GM19395 (cell line): ENCODE data around the gene LIPA.

ENCODE experiments used
- ATAC-seq: cut with Tn5 transposase; IDR thresholded peaks from one replicate; pipeline ENCODE4 v1.9.1; 2021; ENCODE audit warnings: mild to moderate bottlenecking, moderate library complexity; ENCODE audit not compliant: unreplicated experiment

Gene LIPA

DNA sequence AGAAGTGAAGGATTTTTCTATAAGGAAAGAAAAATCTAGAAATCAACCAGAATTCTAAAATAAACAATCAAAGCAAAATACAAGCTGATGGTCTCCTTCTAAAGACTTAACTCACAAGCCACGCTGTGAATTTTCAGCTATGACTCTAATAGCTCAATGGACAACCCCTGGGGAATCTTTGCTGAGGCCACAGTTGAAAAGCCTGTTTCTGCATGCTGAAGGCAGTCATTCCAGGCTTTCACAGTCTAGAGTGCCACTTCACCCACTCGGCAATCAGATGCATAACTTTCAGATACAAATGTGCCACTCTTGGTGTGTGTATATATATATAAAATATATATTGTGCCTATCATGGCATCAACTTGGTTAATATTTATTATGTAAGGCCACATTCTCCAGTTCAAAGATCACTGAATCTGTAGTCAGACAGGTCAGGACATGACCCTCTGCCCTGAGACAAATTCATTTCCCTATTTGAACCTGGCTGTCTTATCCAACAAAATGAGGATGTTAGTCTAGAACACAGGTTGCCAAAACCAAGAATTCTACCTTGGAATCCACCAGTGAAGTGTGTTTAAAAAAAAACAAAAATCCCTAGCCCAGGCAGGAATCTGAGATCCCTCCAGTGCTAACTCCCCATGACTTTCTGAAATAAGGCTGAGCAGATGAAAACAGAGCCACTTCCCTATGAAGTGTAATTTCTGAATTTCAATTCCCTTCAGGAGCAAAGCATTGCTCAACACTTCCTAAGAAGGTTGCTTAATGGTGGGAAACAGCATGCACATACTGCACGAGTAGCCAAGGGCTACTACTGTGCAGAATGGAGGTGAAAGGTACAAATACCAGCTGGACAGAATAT, 9.9 kb downstream of the LIPA start:
- ATAC-seq = no peak

DNA sequence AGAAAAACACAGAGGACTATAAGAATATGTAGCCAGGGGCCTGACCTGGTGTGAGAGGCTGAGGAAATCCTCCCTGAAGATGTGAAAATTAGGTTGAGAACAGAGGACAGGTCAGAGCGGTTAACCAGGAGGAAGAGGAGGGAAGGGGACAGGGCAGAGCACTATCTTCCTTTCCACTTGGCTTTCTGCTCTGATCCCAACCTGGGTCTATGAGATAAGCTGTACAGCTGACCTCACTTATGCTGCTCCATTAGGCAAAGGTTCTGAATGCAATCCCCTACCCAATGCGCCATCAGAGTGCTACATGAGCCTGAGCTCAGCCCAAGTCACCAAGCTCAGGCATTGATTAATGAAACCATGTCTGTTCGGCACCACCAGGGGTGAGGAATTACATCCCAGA, 10.5 kb downstream of the LIPA start:
- no peak for ATAC-seq

DNA sequence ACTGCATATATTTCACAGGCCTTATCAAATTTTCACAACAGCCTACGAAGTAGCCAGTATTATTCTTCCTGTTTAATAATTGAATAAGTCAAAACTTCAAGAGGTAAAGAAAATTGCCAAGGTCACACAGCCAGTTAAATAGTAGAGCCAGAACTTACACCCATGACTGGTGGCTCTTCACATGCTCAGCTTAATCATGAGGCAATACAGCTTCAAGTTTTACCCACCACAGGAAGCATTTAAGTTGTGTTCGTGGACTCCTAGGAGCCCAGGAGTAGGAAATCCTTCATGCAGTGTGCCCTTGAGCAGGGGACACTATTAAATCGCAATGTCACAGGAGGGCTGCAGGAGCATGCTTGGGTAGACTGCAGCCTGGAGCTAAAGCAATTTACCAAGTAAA, 11.1 kb downstream of the LIPA start:
- ATAC-seq = no peak

GRCh38 chr10:89238956-89239644, 12.5 kb downstream of the LIPA start:
- ATAC-seq = no peak

DNA sequence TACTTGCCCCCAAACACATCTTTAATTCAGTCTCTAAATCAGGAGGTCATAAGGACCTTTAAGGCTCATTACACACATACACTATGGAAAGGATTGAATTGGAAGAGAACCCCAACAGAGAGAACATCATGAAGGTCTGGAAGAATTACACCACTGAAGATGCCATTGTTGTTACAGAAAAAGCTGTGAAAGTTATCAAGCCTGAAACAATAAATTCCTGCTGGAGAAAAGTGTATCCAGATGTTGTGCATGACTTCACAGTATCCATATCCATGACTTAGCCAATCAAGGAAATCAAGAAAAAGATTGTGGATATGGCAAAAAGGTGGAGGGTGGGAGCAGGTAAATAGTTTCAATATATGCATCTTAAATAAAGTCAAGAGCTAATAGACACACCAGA, 13.7 kb downstream of the LIPA start:
- ATAC-seq = no peak

GRCh38 chr10:89236226-89236797, 15.3 kb downstream of the LIPA start:
- ATAC-seq = no peak

- ATAC-seq = no peak
These were observed 16.3 kb downstream of the LIPA start for GRCh38 chr10:89235073-89235798.

- ATAC-seq = no peak
These were observed 18.5 kb downstream of the LIPA start for GRCh38 chr10:89233033-89233432.

- no peak for ATAC-seq
These were observed 22.6 kb downstream of the LIPA start for GRCh38 chr10:89228962-89229361.

DNA sequence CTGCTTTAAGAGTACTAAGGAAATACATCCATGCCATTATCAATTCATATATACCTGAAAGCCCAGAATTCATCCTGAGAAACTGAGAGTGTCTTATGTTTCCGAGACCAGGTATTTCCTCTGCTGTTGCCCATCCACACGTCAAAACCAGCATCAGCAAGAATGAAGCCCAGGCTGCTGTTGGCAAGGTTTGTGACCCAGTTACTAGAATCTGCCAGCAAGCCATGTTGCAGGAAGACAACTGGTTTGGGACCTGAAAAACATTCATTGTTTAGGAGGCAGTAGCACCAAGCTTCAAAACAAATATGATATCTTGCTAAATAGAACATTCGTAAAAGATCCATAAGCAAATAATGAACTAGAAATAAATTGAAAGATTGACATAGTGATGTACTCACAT, 23.4 kb downstream of the LIPA start:
- ATAC-seq = no peak

GRCh38 chr10:89226891-89227290, 24.7 kb downstream of the LIPA start:
- ATAC-seq = no peak

DNA sequence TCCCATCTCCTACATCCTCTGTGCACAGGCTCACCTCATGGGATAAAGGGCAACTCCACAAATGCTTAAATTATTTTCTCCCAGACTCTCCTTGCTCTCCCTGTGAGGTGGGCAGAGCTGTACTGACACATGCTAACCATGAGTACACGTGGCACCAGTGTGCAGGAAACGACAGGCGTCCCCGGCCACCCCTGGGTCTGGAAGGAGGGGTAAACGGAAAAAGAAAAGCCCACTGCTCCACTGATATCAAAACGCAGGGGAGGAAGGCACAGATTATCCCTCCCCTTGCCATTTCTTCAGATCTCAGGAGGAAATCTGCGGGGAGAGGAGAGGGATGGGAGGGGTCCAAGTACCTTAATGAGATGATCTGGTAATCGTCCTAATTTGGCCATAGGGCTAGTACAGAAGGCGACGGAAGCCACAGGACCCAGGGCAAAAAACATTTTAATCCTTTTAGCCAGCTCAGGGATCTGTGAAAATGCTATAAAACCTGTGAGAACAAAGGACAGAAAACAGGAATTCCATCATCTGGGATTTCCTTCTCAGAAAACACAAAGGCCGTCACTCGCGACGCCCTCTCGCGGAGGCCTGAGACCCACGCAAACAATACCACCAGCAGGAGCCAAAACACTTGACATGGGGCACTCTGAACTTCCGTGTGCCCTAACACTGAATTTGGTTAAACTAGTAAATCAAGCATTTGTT, 26.7 kb downstream of the LIPA start:
- ATAC-seq = no peak

GRCh38 chr10:89221919-89222318, 29.7 kb downstream of the LIPA start:
- ATAC-seq = no peak

DNA sequence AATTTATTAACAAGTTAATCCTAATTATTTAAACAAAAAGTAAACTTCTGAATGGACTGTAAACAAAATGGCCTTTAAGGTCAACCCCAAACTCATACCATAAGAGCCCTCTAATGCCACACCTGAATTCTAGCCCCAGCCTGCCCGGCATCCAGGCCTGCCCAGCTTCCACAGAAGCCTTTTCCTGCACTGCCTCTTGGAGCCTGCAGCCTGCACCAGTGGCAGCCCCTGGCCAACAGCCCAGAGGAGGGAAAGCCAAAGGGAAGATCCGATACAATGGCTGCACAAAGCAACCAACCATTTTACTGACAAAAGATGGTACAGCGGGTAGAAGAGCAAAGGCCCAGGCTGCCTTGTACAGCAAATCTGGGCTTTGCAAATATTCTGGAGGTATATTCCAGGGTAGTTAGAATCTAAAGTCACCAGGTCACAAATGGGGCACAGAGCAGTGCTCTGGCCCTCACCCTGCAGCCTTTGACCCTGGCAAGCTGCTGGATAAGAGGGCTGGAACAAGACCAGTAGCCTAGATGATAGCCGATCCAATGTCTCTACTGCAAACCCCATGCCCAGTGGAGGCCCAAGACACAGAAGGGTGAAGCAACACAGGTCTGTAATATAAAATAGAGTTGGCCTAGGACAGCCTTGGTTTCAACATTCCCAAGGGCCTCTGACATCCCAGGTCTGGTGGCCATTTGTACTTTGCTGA, 31.9 kb downstream of the LIPA start:
- no peak for ATAC-seq

DNA sequence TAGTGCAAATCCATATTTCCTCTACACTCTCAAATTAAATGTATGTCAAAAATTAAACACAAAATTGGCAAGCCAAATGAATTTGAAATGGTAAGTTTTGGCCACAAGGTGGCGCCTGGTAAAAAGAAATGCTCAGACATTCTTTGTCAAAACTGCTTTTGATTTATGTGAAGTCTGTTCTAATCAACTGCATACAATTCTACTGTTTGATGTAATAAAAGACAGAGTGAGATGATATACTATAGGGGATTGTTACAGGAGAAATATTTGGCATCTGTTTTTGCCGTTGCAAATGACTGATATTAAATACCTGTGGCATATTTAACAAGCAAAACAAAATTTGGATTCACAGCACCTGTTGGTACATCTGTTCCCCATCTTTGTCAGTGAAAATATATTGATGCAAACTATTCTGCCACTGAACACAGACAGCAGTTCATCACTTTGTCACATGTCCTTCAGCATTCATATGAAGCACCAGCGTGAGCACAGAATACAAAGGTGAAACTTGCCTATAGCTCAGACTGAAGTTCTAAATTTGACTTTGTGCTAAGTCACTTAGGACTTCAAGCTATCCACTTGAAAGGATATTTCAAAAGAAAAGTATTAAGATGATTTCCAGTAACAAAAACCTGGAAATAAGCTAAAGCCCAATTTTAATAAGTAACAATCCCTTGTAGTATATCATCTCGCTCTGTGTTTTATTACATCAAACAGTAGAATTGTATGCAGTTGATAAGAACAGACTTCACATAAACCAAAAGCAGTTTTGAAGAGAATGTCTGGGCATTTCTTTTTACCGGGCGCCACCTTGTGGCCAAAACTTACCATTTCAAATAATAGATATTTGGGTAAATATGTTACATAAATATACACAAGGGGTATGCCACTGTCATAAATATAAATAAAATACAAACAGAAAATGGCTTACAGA, 34.3 kb downstream of the LIPA start:
- no peak for ATAC-seq

GRCh38 chr10:89216056-89216455, 35.5 kb downstream of the LIPA start:
- no peak for ATAC-seq

DNA sequence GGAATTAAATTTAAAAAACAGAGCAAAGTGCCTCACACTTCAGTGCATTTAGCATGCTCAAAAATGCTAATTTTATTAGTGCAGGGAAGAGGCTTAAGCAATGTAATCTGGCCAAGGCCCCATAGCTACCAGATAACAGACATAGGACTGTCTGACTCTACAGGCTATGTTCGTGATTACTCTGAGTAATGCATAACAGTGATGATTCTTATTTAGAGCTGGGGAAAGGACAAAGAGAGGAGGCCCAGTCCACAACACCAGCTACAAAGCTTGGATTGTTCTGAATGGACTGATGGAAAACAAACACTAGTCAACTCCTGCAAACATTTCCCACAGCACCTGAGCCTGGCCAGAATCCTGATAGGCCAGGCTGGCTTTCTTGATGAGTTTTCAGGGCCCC, 36.1 kb downstream of the LIPA start:
- no peak for ATAC-seq

DNA sequence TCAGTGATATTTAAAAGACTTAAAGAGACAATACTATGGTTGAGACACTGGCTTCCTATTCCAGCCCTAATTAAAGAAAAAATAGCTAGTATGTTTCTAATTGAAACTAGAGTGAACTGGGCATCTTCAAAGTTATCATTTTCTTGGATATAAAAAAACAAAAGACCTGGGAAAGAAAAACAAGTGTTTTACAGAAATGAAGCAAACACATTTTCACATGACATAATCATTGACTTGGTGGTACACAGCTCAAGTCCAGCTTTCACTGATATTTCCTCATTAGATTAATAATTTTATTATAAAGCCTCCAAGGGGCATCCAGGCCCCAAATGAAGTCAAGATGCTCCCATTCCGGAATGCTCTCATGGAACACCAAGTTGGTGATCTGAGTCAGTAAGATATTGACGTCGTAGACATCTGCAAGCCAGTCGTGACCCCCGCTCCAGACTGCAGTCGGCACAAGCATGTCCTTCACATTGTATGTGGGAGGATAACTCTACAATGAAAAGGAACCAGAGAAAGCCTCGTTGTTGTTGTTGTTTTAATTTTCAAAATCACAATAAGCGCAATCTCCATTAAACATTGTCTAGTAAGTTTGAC, 36.9 kb downstream of the LIPA start:
- no peak for ATAC-seq
